HepG2 (cell line): Measurements from ENCODE around the gene ZNF333.

ENCODE experiments used
- CREB1 ChIP-seq, 2 experiments: fragments of 450-650 bp in 1 of 2; IDR thresholded peaks; 2 replicates each; pipeline ENCODE4 v1.6.1; 2016 to 2017; ENCODE audit warnings: control low read depth in 1 of 2, mild to moderate bottlenecking in 1 of 2, missing compliant biosample characterization in 1 of 2, missing genetic modification characterization in 1 of 2
- GATAD2A ChIP-seq: IDR thresholded peaks from 2 replicates; pipeline ENCODE4 v1.6.1; 2016
- POLR2A ChIP-seq, 2 experiments: IDR thresholded peaks; 2 replicates each; pipeline ENCODE4 v1.6.1; 2011; ENCODE audit warnings: low read depth in 2 of 2, low read length in 2 of 2, mild to moderate bottlenecking in 1 of 2, moderate library complexity in 1 of 2; ENCODE audit not compliant: insufficient read depth in 1 of 2
- POLR2AphosphoS5 ChIP-seq: IDR thresholded peaks from 2 replicates; pipeline ENCODE4 v1.6.1; 2012; ENCODE audit warnings: low read depth, low read length
- ZNF83 ChIP-seq: sonication (generic); formaldehyde crosslinking; IDR thresholded peaks from 2 replicates; pipeline ENCODE4 v1.4.0; 2020; ENCODE audit warnings: missing genetic modification reagents, mild to moderate bottlenecking, borderline replicate concordance
- TF ChIP-seq, protein P1 (sequence below): sonication (generic); formaldehyde crosslinking; IDR thresholded peaks from 2 replicates; pipeline ENCODE4 v1.5.0; 2020; ENCODE audit warnings: mild to moderate bottlenecking, low read depth, missing genetic modification reagents, borderline replicate concordance
- TF ChIP-seq, protein P2 (sequence below): sonication (generic); formaldehyde crosslinking; IDR thresholded peaks from 2 replicates; pipeline ENCODE4 v1.5.0; 2020; ENCODE audit warnings: mild to moderate bottlenecking, missing genetic modification reagents, moderate library complexity

DNA sequence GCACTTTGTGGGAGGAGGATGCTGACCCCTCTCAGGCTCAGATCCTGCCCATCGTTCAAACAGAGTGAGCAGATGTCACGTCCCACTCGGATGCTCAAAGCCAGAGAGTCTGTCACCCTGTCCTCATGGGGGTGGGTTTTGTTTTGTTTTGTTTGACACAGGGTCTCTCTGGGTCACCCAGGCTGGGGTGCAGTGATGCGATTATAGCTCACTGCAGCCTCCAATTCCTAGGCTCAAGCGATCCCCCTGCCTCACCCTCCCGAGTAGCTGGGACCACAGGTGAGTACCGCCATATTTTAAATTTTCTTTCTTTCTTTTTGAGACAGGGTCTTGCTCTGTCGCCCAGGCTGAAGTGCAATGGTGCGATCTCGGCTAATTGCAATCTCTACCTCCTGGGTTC lies 84.5 kb downstream of the ZNF333 start:
- TF ChIP-seq GATAD2A (no peak), CREB1 (IDR thresholded peaks at IDR 0.05) (no peak), CREB1 (CRISPR knock-in tag; IDR thresholded peaks at IDR 0.05) (no peak), POLR2A (IDR thresholded peaks at IDR 0.05; ENCODE audit: insufficient read depth in 1 of 2, low read depth in 2 of 2, low read length in 2 of 2) (no peak), ZNF83 (CRISPR knock-in tag) (no peak), POLR2AphosphoS5 (no peak)
- TF ChIP-seq, protein P1, sequence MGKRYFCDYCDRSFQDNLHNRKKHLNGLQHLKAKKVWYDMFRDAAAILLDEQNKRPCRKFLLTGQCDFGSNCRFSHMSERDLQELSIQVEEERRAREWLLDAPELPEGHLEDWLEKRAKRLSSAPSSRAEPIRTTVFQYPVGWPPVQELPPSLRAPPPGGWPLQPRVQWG (CRISPR knock-in tag), result no peak
- TF ChIP-seq, protein P2, sequence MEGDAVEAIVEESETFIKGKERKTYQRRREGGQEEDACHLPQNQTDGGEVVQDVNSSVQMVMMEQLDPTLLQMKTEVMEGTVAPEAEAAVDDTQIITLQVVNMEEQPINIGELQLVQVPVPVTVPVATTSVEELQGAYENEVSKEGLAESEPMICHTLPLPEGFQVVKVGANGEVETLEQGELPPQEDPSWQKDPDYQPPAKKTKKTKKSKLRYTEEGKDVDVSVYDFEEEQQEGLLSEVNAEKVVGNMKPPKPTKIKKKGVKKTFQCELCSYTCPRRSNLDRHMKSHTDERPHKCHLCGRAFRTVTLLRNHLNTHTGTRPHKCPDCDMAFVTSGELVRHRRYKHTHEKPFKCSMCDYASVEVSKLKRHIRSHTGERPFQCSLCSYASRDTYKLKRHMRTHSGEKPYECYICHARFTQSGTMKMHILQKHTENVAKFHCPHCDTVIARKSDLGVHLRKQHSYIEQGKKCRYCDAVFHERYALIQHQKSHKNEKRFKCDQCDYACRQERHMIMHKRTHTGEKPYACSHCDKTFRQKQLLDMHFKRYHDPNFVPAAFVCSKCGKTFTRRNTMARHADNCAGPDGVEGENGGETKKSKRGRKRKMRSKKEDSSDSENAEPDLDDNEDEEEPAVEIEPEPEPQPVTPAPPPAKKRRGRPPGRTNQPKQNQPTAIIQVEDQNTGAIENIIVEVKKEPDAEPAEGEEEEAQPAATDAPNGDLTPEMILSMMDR (CRISPR knock-in tag), result no peak
